DMS153 treated with DMSO at 0.1 percent for 48 hours (cell line): Measurements from ENCODE around the gene FXYD2.
A peak's percentile ranks its signal among the peaks of the same experiment; 100 is the strongest.

Source experiments
- DNase-seq: peaks from one replicate; lab custom pipeline; 2025; ENCODE audit not compliant: unreplicated experiment; lab: John Stamatoyannopoulos, UW

Gene FXYD2

GRCh38 chr11:117836077-117836960 is 11.8 kb upstream of the FXYD2 start:
- no peak for DNase-seq

GRCh38 chr11:117835576-117835975 is 11.0 kb upstream of the FXYD2 start:
- DNase-seq, result no peak

- no peak for DNase-seq
These were observed 10.4 kb upstream of the FXYD2 start for GRCh38 chr11:117834838-117835443.

DNA sequence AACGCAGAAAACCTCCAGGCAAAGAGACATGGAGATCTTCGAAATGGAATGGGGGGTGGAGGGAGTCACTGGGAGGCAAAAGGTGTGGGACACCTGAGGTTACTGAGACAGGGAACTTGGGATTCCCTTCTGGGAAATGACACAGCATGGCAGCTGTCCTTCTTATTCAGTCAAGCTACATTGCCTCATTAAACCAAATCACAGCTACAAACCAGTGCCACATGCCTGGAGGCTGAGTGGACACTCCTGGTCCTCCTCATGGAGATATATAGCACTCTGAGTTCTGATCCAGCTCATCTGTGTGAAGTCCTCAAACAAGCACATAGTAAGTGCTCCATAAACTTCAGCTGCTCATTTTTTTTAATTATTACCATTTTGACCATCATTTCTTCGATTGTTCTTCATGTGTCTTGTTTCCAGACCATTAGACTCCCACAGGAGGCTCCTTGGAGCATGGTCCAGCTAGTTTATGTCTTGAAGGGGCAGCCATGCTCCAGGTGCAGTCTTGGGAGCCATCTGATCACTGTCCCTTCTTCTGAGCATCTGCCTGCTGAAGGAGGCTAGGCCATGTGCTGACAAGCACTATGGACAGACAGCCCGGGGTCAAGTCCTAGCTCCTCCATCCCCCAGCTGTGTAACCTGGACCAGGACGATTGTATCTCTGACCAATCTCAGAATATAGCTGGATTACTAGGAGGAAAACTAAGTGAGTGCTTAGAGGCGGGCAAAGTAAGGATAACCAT is 9.7 kb upstream of the FXYD2 start:
- DNase-seq, result no peak

GRCh38 chr11:117833401-117833891 is 8.9 kb upstream of the FXYD2 start:
- DNase-seq, result peak; percentile 90

GRCh38 chr11:117832511-117832910 is 8.0 kb upstream of the FXYD2 start:
- no peak for DNase-seq

DNA sequence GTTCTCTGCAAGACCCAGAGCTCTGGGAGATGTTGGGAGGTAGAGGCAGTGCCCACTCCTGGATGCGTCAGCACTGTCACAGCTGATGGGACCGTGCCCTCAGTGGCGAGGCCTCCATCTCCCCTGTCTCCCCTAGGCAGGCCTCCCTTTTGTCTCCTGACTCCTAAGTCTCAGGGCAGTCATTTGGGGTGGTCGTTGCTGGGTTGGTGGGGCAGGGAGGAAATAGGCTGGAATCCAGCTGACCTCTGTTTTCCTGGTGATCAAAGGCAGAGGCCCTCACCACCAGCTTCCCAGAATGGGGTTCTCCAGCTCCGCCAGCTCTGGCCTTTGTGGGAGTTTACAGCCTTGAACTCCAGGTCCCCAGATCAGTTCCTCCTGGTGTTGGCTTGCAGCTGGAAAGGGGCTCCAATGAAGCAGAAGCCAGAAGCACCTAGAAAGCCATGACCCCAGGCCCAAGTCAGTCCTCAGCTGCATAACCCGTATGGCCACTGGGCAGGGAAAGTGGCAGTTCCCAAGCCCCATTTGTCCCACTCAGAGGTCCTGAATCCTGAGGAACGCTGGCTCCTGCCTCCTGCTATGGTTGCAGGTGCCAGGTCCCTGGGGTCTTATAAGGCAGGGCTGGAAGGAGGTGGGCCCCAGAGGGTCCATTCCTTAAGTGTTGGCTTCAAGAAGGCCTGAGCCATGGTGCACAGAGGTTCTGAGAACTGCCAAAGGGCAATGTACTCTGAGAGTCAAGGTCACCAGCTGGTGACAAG is 7.3 kb upstream of the FXYD2 start:
- DNase-seq, result no peak

- no peak for DNase-seq
These were observed 6.3 kb upstream of the FXYD2 start for GRCh38 chr11:117830674-117831351.

- no peak for DNase-seq
These were observed 5.5 kb upstream of the FXYD2 start for GRCh38 chr11:117830072-117830471.

DNA sequence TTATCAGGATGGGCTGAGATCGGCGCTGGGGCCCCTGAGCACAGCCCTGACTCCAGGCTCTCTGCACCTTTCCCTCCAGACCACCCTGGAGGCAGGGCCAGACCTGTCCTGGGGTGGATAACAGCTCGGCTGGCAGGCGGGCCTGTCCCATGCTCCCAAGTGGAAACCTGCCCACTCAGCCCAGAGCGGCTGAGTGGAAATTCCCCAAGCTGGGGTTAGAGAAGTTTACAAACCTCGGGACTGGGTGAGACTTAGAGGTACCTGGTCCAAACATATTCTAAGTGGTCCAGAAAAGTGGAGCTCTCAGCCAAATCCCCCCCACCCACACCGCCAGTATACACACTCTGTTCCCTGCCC is 4.8 kb upstream of the FXYD2 start:
- no peak for DNase-seq

DNA sequence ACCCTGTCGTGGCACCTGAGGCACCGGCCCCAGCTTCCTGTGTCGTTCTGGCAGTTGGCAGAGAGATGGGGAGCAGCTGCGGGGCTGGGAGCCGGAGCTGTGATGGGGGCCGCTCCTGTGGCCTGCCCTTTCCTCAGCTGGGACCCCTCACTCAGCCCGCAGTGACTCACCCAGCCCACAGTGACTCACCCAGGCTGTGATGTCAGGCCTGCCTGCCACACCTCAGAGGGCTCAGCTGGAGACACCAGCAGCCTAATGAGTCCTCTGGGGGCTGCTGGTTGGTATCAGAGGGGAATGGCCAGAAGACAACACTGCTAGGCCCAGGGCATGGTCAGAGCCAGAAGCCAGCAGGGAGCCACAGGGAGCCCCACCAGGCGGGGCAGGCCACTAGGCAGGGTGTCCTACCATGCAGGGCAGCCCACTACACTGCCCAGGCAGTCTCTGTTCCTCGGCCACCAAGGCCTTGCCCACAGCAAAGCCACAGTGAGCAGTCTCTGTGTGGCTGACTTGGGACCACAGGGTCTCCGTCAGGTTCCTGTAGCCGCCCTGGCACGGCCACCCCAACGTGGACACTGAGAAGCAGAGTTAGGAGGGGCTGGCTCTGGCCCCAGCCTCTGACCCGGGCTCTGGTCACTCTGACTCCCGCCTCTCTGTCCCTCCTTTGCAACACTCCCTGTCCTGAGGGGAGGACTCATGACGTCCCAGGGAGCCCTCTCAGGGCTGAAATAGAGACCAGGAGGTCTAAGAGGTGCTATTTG is 4.2 kb upstream of the FXYD2 start:
- DNase-seq, result no peak

- no peak for DNase-seq
These were observed 3.3 kb upstream of the FXYD2 start for GRCh38 chr11:117827521-117828511.

GRCh38 chr11:117826832-117827231 is 2.3 kb upstream of the FXYD2 start:
- DNase-seq, result no peak

GRCh38 chr11:117826190-117826570 is 1.6 kb upstream of the FXYD2 start:
- DNase-seq, result no peak

GRCh38 chr11:117825538-117826189 is 1.1 kb upstream of the FXYD2 start:
- DNase-seq, result no peak

DNA sequence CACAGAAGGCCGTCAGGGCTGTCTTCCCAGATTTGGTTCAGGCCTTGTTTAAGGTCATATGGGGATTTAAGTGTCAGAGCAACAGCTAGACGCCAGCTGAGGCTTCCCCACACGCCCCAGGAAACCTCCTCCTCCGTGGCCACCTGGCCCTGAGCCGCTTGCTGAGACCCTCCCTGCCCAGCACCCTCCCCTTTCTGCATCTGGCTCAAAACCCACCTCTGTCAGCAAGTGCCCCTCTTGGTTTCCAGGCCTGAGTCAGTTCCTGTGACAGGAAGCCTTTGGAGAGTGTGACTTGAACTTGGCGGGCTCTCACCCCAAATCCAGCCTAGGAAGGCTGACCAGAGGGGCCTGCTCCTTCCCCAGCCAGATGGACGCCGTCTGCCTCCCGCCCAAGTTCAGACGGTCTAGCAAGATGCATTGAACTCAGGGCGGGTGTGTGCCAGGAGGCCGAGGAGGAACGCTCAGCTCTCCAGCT is 561 bp downstream of the FXYD2 start:
- DNase-seq, result no peak

GRCh38 chr11:117823294-117823945 is 1.1 kb downstream of the FXYD2 start:
- no peak for DNase-seq
